ENCODE measurements around the gene PITX1. TPM values are rescaled to one million over a fixed set of nuclear protein-coding genes. Genes with fewer than 3 reads are reported as not detected.

PITX1 gene
- total and polyA plus RNA-seq, 2 of the 13 experiments (the other 11 are each of a cell fraction or from before 2014, with no cell fraction given): 11.7 to 20.2 TPM

Other genes starting within 250 kb of the PITX1 start
- 41.5 and 52.6 TPM in 2 replicates for gene C5orf24, start 188.3 kb downstream of the PITX1 start, total RNA-seq (2016; rRNA removed; fragmentation: Illumina TruSeq; extraction: Trizol)
- 30.3 and 34.6 TPM in 2 replicates for gene C5orf24, start 188.3 kb downstream of the PITX1 start, polyA plus RNA-seq (2011; rRNA removed)
- 33.6 and 49.9 TPM in 2 replicates for gene TXNDC15, start 159.9 kb downstream of the PITX1 start, total RNA-seq (2016; rRNA removed; fragmentation: Illumina TruSeq; extraction: Trizol)
- gene TXNDC15, start 159.9 kb downstream of the PITX1 start, polyA plus RNA-seq (2011; rRNA removed): 22.2 and 27.9 TPM in 2 replicates
- 12.0 and 12.3 TPM in 2 replicates for gene PCBD2, start 129.1 kb downstream of the PITX1 start, total RNA-seq (2016; rRNA removed; fragmentation: Illumina TruSeq; extraction: Trizol)
- gene PCBD2, start 129.1 kb downstream of the PITX1 start, polyA plus RNA-seq (2011; rRNA removed): 4.1 and 5.5 TPM in 2 replicates
- 0.14 and 0.33 TPM in 2 replicates for gene CATSPER3, start 66.3 kb downstream of the PITX1 start, total RNA-seq (2016; rRNA removed; fragmentation: Illumina TruSeq; extraction: Trizol)
- 0.33 and 0.37 TPM in 2 replicates for gene CATSPER3, start 66.3 kb downstream of the PITX1 start, polyA plus RNA-seq (2011; rRNA removed)